Stimulated activated memory B cell treated with anti-CD40 and anti-IgM and Interleukin-4, amounts not matched to agents 10 μg/mL and 1 μg/mL and 100 μg/mL, for 72 hours (primary cell): ENCODE data around the gene NKAIN2.
"Not testable (repeated sequence)": the region's sequence is repeated elsewhere in the genome, so short reads cannot be mapped to it uniquely, and the experiment has no call there.

ENCODE experiments used
- ATAC-seq: fragments of 150-1000 bp; cut with Tn5 transposase; 2 replicates; pipeline ENCODE4 v1.10.0; 2021
- H3K27ac Mint-ChIP-seq: one replicate; pipeline ENCODE4 v1.8.0; 2022; ENCODE audit warnings: mild to moderate bottlenecking, mixed read lengths
- H3K27me3 Mint-ChIP-seq: one replicate; pipeline ENCODE4 v1.8.0; 2022; ENCODE audit warnings: mixed read lengths
- H3K36me3 Mint-ChIP-seq: one replicate; pipeline ENCODE4 v1.8.0; 2022; ENCODE audit warnings: mixed read lengths
- H3K4me1 Mint-ChIP-seq: one replicate; pipeline ENCODE4 v1.8.0; 2022; ENCODE audit warnings: mixed read lengths
- H3K4me3 Mint-ChIP-seq: one replicate; pipeline ENCODE4 v1.8.0; 2022; ENCODE audit warnings: mild to moderate bottlenecking, moderate library complexity, mixed read lengths
- H3K9me3 Mint-ChIP-seq: one replicate; pipeline ENCODE4 v1.8.0; 2022; ENCODE audit warnings: mixed read lengths

Gene NKAIN2

DNA sequence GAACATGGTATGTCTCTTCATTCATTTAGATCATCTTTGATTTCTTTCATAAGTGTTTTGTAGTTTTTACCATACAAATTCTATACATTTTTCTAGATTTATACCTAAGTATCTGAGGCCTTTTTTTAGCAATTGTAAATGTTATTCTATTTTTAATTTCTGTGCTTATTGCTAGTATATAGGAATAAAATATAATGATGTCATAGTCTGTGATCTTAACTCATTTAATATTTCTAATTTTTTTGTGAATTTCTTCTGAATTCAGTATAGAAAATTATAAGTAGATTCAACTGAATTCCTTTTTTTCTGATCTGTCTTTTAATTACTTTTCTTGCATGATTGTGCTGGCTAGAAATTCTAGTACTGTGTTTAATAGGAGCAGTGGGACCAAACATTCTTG lies 520.6 kb downstream of the NKAIN2 start:
- no peak overlapping the region for H3K4me3 Mint-ChIP-seq
- H3K27ac Mint-ChIP-seq = no peak overlapping the region
- no peaks in the 10 kb centered on the region for H3K36me3 Mint-ChIP-seq
- H3K4me1 Mint-ChIP-seq = no peaks in the 10 kb centered on the region
- ATAC-seq = no peak
- H3K27me3 Mint-ChIP-seq = no peaks in the 10 kb centered on the region
- no peaks in the 10 kb centered on the region for H3K9me3 Mint-ChIP-seq

DNA sequence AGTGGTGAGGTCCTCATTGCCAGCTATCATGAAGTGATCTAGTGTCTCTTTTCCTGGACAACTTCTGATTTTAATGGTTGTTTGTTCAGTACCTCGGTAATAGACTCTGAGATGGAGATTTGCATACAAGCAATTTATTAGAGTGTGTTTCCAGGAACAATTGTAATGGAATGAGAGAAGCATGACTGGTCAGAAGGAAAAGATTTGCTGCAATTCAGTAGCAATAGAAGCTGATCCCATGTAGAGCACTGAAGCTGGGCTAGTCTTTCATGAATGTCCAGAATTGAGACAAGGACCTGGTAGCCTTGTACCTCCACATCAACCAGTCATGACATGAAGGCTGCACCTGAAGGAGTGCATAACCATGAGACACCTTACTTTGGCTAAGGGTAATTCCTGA lies 526.5 kb downstream of the NKAIN2 start:
- Mint-ChIP-seq H3K4me3 (no peak overlapping the region), H3K4me1 (no peaks in the 10 kb centered on the region), H3K9me3 (no peaks in the 10 kb centered on the region), H3K27me3 (no peaks in the 10 kb centered on the region), H3K27ac (no peak overlapping the region), H3K36me3 (no peaks in the 10 kb centered on the region)
- ATAC-seq = no peak

DNA sequence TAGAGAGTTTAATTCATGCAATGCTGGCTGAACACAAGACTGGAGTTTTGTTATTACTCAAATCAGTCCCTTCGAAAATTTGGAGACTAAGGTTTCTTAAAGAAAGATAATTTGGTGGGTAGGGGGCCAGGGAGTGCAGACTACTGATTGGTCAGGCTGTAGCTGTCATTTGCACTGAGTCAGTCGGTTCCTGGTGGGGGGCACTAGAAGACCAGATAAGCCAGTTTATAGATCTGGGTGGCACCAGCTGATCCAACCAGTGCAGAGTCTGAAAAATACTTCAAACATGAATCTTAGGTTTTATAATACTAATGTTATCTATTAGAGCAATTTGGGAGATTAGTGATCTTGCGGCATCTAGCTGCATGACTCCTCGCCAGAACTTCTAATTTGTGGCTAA lies 530.7 kb downstream of the NKAIN2 start:
- H3K27me3 Mint-ChIP-seq = no peaks in the 10 kb centered on the region
- no peaks in the 10 kb centered on the region for H3K4me1 Mint-ChIP-seq
- no peaks in the 10 kb centered on the region for H3K36me3 Mint-ChIP-seq
- peaks cover 3% of the 10 kb centered on the region for H3K9me3 Mint-ChIP-seq
- no peak overlapping the region for H3K4me3 Mint-ChIP-seq
- ATAC-seq = no peak
- H3K27ac Mint-ChIP-seq = no peak overlapping the region

DNA sequence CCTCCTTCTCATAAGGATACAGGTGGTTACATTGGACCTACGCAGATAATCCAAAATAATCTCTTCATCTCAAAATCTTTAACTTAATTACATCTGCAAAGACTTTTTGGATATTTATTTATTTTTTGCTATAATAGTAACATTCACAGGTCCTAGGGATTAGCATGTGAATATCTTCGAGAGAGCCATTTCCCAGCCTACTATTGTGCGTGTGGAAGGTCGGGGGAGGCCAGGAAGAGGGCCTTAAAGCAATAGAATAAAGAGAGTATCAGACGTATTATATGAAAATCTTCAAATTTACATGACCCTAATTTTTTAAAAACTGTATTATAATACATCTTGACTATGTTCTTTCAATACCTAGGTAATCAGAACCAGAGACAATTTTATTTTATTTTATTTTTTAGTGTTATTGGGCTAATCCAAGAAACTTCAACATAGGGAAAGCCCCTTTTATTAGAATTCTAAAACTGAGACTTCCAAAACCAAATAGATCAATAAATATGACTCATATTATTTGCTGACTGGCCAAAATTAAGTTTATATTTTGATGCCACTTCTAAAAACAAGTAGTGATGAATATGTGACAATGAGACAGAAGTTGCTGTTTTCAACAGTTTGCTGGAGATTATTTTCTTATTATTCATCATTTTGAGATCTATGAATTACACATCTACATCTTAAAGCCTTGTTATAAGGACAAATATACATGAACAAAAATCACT lies 536.1 kb downstream of the NKAIN2 start:
- H3K27ac Mint-ChIP-seq = no peak overlapping the region
- H3K36me3 Mint-ChIP-seq = no peaks in the 10 kb centered on the region
- H3K9me3 Mint-ChIP-seq = peaks cover 3% of the 10 kb centered on the region
- H3K4me1 Mint-ChIP-seq = no peaks in the 10 kb centered on the region
- ATAC-seq = no peak
- H3K4me3 Mint-ChIP-seq = no peak overlapping the region
- no peaks in the 10 kb centered on the region for H3K27me3 Mint-ChIP-seq

GRCh38 chr6:124348339-124348738 lies 544.7 kb downstream of the NKAIN2 start:
- H3K27me3 Mint-ChIP-seq, H3K36me3 Mint-ChIP-seq, H3K4me3 Mint-ChIP-seq, ATAC-seq, H3K27ac Mint-ChIP-seq, H3K4me1 Mint-ChIP-seq: not testable (repeated sequence)
- H3K9me3 Mint-ChIP-seq = peaks cover 12% of the 10 kb centered on the region

DNA sequence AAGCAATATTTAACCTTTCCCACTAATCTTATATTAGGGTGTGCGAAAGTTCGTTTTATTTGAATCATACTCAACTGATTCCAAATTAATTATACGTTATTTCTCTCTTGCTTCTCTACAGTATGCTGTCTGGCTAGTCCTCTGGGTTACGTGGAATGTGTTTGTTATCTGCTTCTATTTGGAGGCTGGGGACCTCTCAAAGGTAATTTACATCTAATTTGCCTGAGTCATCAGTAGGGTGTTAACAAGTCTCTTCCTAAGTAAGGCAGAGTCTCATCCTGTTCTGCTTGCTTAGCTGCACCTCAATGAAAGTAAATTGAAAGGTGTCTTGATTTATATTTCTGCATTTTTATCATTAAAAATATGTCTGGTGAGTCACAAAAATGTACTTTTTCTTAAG lies 551.5 kb downstream of the NKAIN2 start:
- H3K36me3 Mint-ChIP-seq = no peaks in the 10 kb centered on the region
- no peak overlapping the region for H3K27ac Mint-ChIP-seq
- H3K4me1 Mint-ChIP-seq = no peaks in the 10 kb centered on the region
- H3K27me3 Mint-ChIP-seq = no peaks in the 10 kb centered on the region
- ATAC-seq = no peak
- H3K4me3 Mint-ChIP-seq = no peak overlapping the region
- peaks cover 12% of the 10 kb centered on the region for H3K9me3 Mint-ChIP-seq

GRCh38 chr6:124356276-124356810 lies 552.7 kb downstream of the NKAIN2 start:
- Mint-ChIP-seq H3K9me3 (peaks cover 12% of the 10 kb centered on the region), H3K4me3 (no peak overlapping the region), H3K36me3 (no peaks in the 10 kb centered on the region), H3K4me1 (no peaks in the 10 kb centered on the region), H3K27me3 (no peaks in the 10 kb centered on the region), H3K27ac (no peak overlapping the region)
- ATAC-seq = no peak

DNA sequence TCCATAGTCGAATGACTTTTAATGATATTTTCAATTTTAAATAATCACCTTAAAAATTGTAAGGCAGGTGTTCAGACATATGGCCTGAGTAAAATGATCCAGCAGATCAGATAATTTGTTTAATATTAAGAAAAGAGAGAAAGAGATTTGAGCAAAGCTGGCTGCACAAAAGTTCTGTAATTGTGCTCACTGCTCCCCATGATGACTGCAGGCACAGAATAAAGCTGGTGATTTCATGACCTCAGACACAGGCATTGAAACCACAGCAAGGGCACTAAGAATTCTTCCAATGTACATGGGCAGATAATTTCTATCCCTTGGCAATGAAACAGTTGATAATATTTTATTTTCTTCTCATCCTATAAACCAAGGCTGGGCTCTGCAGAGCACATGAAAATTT lies 553.1 kb downstream of the NKAIN2 start:
- Mint-ChIP-seq H3K4me3 (no peak overlapping the region), H3K9me3 (peaks cover 12% of the 10 kb centered on the region), H3K27ac (no peak overlapping the region), H3K27me3 (no peaks in the 10 kb centered on the region), H3K4me1 (no peaks in the 10 kb centered on the region), H3K36me3 (no peaks in the 10 kb centered on the region)
- no peak for ATAC-seq

- no peak overlapping the region for H3K4me3 Mint-ChIP-seq
- peaks cover 7% of the 10 kb centered on the region for H3K9me3 Mint-ChIP-seq
- no peaks in the 10 kb centered on the region for H3K36me3 Mint-ChIP-seq
- no peak for ATAC-seq
- no peaks in the 10 kb centered on the region for H3K4me1 Mint-ChIP-seq
- H3K27me3 Mint-ChIP-seq = no peaks in the 10 kb centered on the region
- no peak overlapping the region for H3K27ac Mint-ChIP-seq
Measured at GRCh38 chr6:124368131-124368530, 564.5 kb downstream of the NKAIN2 start.

DNA sequence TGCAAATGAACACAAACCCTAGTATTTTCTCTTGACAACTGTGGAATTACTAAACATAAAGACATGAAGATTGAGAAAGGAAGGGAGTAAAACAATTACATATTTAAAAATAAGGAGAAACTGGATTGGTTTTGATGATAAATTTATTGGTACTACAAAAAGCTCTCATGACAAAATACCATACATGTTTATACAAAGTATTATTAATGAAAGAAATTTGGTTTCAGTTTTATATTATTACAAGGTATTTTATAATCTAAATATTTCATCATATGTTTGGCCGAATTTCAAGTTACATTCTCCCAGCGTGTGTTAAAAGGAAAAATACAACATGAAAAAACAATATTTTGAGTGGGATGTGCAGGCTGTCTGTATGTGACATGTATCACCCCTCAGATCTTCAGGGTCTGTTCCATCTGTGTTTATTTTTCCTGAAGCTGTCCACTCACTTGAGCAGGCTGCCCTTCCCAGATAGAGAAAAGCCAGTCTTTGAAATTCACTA lies 568.4 kb downstream of the NKAIN2 start:
- no peak overlapping the region for H3K27ac Mint-ChIP-seq
- H3K9me3 Mint-ChIP-seq = peaks cover 7% of the 10 kb centered on the region
- no peaks in the 10 kb centered on the region for H3K4me1 Mint-ChIP-seq
- no peaks in the 10 kb centered on the region for H3K36me3 Mint-ChIP-seq
- ATAC-seq = no peak
- H3K4me3 Mint-ChIP-seq = no peak overlapping the region
- H3K27me3 Mint-ChIP-seq = no peaks in the 10 kb centered on the region

DNA sequence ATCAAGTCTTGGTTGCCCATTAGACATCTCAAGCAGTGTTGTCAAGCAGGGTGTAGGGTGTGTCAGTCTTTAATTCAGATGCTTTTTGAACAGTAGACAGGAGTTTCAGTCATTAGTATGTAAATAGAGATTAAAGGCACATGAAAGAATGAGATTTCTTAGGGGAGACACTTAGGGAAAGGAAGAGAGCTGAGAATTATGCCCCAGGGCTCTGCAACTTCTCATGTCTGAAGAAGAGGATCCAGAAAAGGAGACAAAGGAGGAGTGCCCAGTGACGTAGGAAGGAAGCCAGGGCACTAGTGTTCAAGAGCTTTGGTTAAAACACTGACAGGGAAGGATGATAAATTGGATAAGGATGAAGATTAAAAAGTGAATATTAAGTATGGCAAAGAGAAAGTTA lies 569.7 kb downstream of the NKAIN2 start:
- no peak for ATAC-seq
- H3K4me1 Mint-ChIP-seq = no peaks in the 10 kb centered on the region
- peaks cover 9% of the 10 kb centered on the region for H3K9me3 Mint-ChIP-seq
- no peak overlapping the region for H3K27ac Mint-ChIP-seq
- no peaks in the 10 kb centered on the region for H3K27me3 Mint-ChIP-seq
- H3K4me3 Mint-ChIP-seq = no peak overlapping the region
- no peaks in the 10 kb centered on the region for H3K36me3 Mint-ChIP-seq

GRCh38 chr6:124389127-124389526 lies 585.5 kb downstream of the NKAIN2 start:
- H3K27ac Mint-ChIP-seq = no peak overlapping the region

DNA sequence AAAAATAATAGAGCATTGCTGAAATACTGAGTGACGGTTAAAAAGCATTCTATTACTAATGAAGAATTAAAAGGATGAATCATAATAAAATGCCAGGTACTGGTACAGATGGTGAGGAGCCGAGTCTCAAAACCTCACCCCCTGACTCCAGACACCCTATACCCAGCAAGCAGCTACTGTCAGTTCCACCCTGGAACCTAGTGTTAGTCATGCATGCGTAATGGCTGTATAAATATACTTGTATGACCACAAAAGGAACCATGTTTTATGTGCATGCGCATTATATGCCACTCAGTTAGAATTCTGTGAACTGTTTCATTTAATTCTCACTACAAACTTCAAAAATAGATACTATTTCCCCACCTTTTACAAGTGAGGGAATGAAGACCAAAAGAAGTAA lies 589.9 kb downstream of the NKAIN2 start:
- H3K4me1 Mint-ChIP-seq = no peaks in the 10 kb centered on the region
- no peaks in the 10 kb centered on the region for H3K36me3 Mint-ChIP-seq
- H3K27ac Mint-ChIP-seq = no peak overlapping the region
- H3K4me3 Mint-ChIP-seq = no peak overlapping the region
- H3K9me3 Mint-ChIP-seq = peaks cover 10% of the 10 kb centered on the region
- ATAC-seq = no peak
- H3K27me3 Mint-ChIP-seq = no peaks in the 10 kb centered on the region

More at GRCh38 chr6:124389127-124389526, 585.5 kb downstream of the NKAIN2 start:
- H3K36me3 Mint-ChIP-seq = no peaks in the 10 kb centered on the region
- no peaks in the 10 kb centered on the region for H3K4me1 Mint-ChIP-seq
- ATAC-seq = no peak
- peaks cover 14% of the 10 kb centered on the region for H3K9me3 Mint-ChIP-seq
- H3K27me3 Mint-ChIP-seq = no peaks in the 10 kb centered on the region
- no peak overlapping the region for H3K4me3 Mint-ChIP-seq

GRCh38 chr6:124396361-124396760 lies 592.7 kb downstream of the NKAIN2 start:
- no peak for ATAC-seq
- Mint-ChIP-seq H3K9me3 (peaks cover 5% of the 10 kb centered on the region), H3K4me3 (no peak overlapping the region), H3K27ac (no peak overlapping the region), H3K27me3 (no peaks in the 10 kb centered on the region), H3K4me1 (no peaks in the 10 kb centered on the region), H3K36me3 (no peaks in the 10 kb centered on the region)

- no peaks in the 10 kb centered on the region for H3K4me1 Mint-ChIP-seq
Measured at GRCh38 chr6:124400261-124400999, 596.8 kb downstream of the NKAIN2 start.

DNA sequence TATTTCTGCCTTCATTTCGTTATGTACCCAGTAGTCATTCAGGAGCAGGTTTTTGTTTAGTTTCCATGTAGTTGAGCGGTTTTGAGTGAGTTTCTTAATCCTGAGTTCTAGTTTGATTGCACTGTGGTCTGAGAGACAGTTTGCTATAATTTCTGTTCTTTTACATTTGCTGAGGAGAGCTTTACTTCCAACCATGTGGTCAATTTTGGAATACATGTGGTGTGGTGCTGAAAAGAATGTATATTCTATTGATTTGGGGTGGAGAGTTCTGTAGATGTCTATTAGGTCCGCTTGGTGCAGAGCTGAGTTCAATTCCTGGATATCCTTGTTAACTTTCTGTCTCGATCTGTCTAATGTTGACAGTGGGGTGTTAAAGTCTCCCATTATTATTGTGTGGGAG lies 606.8 kb downstream of the NKAIN2 start:
- H3K4me1 Mint-ChIP-seq, H3K4me3 Mint-ChIP-seq, H3K36me3 Mint-ChIP-seq, H3K27ac Mint-ChIP-seq, ATAC-seq, H3K27me3 Mint-ChIP-seq: not testable (repeated sequence)
- peaks cover 13% of the 10 kb centered on the region for H3K9me3 Mint-ChIP-seq

More at GRCh38 chr6:124400261-124400999, 596.8 kb downstream of the NKAIN2 start:
- peaks cover 5% of the 10 kb centered on the region for H3K9me3 Mint-ChIP-seq
- no peak for ATAC-seq
- H3K36me3 Mint-ChIP-seq = no peaks in the 10 kb centered on the region
- no peak overlapping the region for H3K4me3 Mint-ChIP-seq
- no peaks in the 10 kb centered on the region for H3K27me3 Mint-ChIP-seq
- no peak overlapping the region for H3K27ac Mint-ChIP-seq
